RWPE2 (cell line): Measurements from ENCODE around the gene GDF15.
"Not testable (repeated sequence)": the region's sequence is repeated elsewhere in the genome, so short reads cannot be mapped to it uniquely, and the experiment has no call there.

Source experiments
- ATAC-seq: fragments of 200-7000 bp; cut with Tn5 transposase; 3 replicates; pipeline ENCODE4 v1.9.1; 2021; ENCODE audit warnings: low read depth
- DNase-seq: peaks from one replicate; pipeline ENCODE4 v3.0.0-alpha.2; 2020; ENCODE audit warnings: low spot score
- H3K27ac ChIP-seq: fragments of 450-650 bp; 2 replicates; pipeline ENCODE4 v1.5.1; 2017; ENCODE audit warnings: mild to moderate bottlenecking; ENCODE audit not compliant: poor library complexity, severe bottlenecking
- H3K27me3 ChIP-seq: fragments of 250-450 bp; sonication (Bioruptor Pico); 2 replicates; pipeline ENCODE4 v1.5.1; 2021; ENCODE audit warnings: mild to moderate bottlenecking, moderate library complexity; ENCODE audit not compliant: insufficient read depth, poor library complexity, severe bottlenecking
- H3K36me3 ChIP-seq: fragments of 250-450 bp; sonication (Bioruptor Pico); 2 replicates; pipeline ENCODE4 v1.5.1; 2020; ENCODE audit warnings: low read depth, mild to moderate bottlenecking, moderate library complexity
- H3K4me1 ChIP-seq: fragments of 250-450 bp; sonication (Bioruptor Pico); 2 replicates; pipeline ENCODE4 v1.5.1; 2021; ENCODE audit warnings: mild to moderate bottlenecking, moderate library complexity; ENCODE audit not compliant: insufficient read depth, poor library complexity, severe bottlenecking
- H3K4me3 ChIP-seq: fragments of 250-450 bp; sonication (Bioruptor Pico); 2 replicates; pipeline ENCODE4 v1.5.1; 2021; ENCODE audit warnings: mild to moderate bottlenecking, moderate library complexity; ENCODE audit not compliant: severe bottlenecking
- H3K9me3 ChIP-seq: fragments of 250-450 bp; sonication (Bioruptor Pico); 2 replicates; pipeline ENCODE4 v1.5.1; 2021; ENCODE audit warnings: mild to moderate bottlenecking, moderate library complexity; ENCODE audit not compliant: severe bottlenecking
- TF ChIP-seq, protein P1 (sequence below): fragments of 450-650 bp; IDR thresholded peaks from one replicate; pipeline ENCODE4 v1.5.1; 2017; ENCODE audit warnings: mild to moderate bottlenecking, moderate library complexity; ENCODE audit not compliant: poor library complexity, severe bottlenecking

The GDF15 gene

DNA sequence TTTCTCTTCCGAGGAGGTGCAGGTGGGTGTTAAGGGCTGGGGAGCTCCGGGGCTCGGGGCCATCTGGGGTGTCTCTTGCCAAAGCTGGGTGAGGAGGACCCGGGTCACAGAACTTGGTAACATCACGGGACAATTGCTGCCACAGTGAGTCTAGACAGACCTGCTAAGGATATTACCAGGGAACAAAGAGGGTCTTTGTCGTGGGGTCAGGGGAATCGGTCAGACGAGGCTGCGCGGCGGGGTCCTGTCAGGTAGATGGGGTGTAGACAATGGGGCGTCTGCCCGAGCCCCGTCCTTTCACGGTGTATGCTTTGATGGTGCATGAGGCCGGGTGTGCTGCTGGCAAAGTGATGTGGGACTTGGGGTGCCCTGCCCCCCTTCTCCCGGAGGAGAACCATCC, 37.8 kb upstream of the GDF15 start:
- Histone ChIP-seq H3K9me3 (no peaks in the 10 kb centered on the region), H3K4me1 (peaks cover 6% of the 10 kb centered on the region), H3K36me3 (no peaks in the 10 kb centered on the region), H3K27ac (no peak overlapping the region), H3K27me3 (no peaks in the 10 kb centered on the region), H3K4me3 (no peak overlapping the region)
- TF ChIP-seq, protein P1, sequence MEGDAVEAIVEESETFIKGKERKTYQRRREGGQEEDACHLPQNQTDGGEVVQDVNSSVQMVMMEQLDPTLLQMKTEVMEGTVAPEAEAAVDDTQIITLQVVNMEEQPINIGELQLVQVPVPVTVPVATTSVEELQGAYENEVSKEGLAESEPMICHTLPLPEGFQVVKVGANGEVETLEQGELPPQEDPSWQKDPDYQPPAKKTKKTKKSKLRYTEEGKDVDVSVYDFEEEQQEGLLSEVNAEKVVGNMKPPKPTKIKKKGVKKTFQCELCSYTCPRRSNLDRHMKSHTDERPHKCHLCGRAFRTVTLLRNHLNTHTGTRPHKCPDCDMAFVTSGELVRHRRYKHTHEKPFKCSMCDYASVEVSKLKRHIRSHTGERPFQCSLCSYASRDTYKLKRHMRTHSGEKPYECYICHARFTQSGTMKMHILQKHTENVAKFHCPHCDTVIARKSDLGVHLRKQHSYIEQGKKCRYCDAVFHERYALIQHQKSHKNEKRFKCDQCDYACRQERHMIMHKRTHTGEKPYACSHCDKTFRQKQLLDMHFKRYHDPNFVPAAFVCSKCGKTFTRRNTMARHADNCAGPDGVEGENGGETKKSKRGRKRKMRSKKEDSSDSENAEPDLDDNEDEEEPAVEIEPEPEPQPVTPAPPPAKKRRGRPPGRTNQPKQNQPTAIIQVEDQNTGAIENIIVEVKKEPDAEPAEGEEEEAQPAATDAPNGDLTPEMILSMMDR: no peak
- DNase-seq (no peak), ATAC-seq (no peak)

DNA sequence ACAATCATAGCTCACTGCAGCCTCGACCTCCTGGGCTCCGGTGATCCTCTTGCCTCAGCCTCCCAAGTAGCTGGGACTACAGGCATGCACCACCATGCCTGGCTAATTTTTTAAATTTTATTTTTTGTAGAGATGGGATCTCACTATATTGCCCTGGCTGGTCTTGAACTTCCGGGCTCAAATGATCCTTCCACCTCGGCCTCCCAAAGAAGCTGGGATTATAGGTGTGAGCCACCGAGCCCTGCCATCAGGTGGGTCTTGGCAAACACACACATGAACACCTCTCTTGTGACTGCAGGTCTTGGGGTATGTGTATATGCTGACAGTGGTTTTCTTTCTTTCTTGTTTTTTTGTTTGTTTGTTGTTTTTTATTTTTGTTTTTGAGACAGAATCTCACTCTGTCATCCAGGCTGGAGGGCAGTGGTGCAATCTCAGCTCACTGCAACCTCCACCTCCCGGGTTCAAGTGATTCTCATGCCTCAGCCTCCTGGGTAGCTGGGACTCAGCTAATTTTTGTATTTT, 37.1 kb upstream of the GDF15 start:
- not testable (repeated sequence) for H3K36me3 ChIP-seq, H3K4me3 ChIP-seq, H3K27me3 ChIP-seq, ATAC-seq, H3K9me3 ChIP-seq, DNase-seq, H3K4me1 ChIP-seq, H3K27ac ChIP-seq

DNA sequence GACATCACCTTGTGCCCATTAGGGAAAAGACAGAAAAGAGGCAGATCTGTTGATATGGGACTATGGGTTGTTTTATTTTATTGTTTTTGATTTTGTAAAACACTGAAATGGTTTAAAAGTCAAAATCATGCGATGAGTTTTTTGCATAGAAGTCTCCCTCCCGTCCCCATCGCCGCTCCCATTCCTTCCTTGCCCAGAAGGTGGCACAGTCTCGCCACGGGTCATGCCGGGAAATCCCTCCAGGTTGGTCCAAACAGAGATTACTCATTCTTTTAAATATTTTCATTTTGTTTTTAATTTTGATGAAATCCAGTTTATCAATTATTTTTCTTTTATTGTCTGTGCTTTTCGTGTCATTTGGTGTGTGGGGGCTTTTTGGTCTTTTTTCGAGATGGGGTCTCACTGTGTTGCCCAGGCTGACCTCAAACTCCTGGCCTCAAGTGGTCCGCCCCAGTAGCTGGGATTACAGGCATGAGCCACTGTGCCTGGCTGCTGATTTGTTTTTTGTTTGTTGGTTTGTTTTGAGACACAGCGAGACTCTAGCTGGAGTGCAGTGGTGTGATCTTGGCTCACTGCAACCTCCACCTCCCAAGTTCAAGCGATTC, 36.3 kb upstream of the GDF15 start:
- Histone ChIP-seq H3K4me3 (no peak overlapping the region), H3K27ac (no peak overlapping the region), H3K36me3 (no peaks in the 10 kb centered on the region), H3K9me3 (no peaks in the 10 kb centered on the region), H3K4me1 (no peaks in the 10 kb centered on the region), H3K27me3 (no peaks in the 10 kb centered on the region)
- TF ChIP-seq, protein P1: peak; percentile 93
- DNase-seq (no peak), ATAC-seq (peak; percentile 58; the same call in 1 of the 3 replicates)

DNA sequence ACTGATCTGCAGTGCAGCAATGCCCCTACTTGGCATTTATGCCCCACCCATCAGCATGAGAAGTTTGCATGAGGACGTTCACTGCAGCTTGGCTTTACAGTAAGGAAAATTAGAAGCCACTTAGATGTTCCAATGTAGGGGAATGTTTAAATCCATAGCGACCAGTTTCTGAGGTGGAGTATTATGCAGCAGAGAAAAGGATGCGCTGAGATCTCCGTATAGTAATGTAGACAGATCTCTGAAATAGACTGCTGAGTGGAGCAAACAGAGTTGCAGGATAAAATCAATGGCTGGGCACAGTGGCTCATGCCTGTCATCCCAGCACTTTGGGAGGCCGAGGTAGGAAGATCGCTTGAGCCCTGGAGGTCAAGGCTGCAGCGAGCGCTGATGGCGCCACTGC, 35.5 kb upstream of the GDF15 start:
- Histone ChIP-seq H3K4me1 (no peaks in the 10 kb centered on the region), H3K9me3 (no peaks in the 10 kb centered on the region), H3K27me3 (no peaks in the 10 kb centered on the region), H3K27ac (no peak overlapping the region), H3K4me3 (no peak overlapping the region), H3K36me3 (no peaks in the 10 kb centered on the region)
- no peak for ATAC-seq
- DNase-seq: no peak
- TF ChIP-seq, protein P1: no peak

DNA sequence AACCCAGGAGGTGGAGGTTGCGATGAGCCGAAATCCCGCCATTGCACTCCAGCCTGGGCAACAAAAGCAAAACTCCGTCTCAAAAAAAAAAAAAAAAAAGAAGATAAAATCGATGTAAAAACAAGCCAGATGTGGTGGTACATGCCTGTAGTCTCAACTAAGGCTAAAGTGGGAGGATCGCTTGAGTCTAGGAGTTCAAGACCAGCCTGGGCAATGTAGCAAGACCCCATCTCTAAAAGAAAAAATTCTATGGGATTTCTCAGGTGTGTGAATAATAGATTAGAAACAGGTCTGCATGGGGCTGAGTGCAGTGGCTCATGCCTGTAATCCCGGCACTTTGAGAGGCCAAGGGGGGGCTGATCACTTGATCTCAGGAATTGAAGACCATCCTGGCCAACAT, 34.4 kb upstream of the GDF15 start:
- no peaks in the 10 kb centered on the region for H3K4me1 ChIP-seq
- H3K9me3 ChIP-seq: no peaks in the 10 kb centered on the region
- no peak overlapping the region for H3K27ac ChIP-seq
- TF ChIP-seq, protein P1: no peak
- no peak for DNase-seq
- H3K4me3 ChIP-seq: no peak overlapping the region
- H3K27me3 ChIP-seq: no peaks in the 10 kb centered on the region
- no peaks in the 10 kb centered on the region; the same call in 1 of the 2 replicates for H3K36me3 ChIP-seq
- ATAC-seq: no peak
